Measurements from ENCODE around the gene HOXC10.

Gene HOXC10

DNA sequence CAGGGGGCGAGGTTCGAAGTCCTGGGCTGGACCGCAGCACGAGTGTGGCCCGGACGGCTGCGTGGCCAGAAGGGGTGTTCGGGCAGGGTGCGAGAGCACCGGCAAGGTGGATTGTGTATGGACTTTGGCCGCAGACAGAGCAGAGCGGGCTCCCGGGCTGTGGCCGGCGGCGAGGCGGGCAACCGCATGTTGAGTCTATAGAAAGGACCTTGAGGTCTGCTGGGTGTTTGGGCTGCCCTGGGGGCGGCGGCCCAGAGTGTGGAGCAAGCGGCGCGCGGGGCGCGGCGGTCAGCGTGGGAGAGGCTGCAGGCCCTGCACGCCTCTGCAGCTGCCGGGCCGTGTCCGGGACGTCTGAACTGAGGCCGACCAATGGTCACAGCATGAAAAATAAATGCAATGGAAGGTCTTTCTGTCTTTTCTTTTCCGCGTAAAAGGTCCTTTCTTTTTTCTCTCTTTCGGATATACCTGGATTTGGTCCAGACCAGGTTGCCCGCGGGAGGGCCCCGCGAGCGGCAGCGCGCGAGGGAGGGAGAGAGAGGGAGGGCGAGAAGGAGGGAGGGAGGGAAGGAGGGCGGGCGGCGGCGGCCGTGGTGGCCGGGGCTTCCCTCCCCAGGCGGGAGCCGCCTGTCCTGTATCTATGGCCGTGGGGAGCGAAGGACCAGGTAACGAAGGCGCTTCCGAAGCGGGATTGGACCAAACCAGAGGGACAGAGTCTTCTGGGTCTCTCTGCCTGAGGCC is 9.5 kb downstream of the HOXC10 start:
- in situ Hi-C loops (cut with HindIII; ENCODE audit: low pct_ligation_motif_present, low sequenced_read_pairs) = no loop called here
- TF ChIP-seq CTCF (IDR thresholded peaks at IDR 0.05; ENCODE audit: low read depth, low read length, missing control alignments) = no peak
- Histone ChIP-seq H3K27ac (no peak overlapping the region), H3K36me3 (replicated peaks) (no peaks in the 10 kb centered on the region), H3K27me3 (replicated peaks) (peaks cover 94% of the 10 kb centered on the region), H3K4me3 (ENCODE audit: low read depth, low read length) (no peak overlapping the region)
- DNase-seq = no peak

GRCh38 chr12:53995002-53995377 is 10.0 kb downstream of the HOXC10 start:
- TF ChIP-seq CTCF (IDR thresholded peaks at IDR 0.05; ENCODE audit: low read depth, low read length, missing control alignments) = no peak
- no peaks in the 10 kb centered on the region for H3K36me3 ChIP-seq (replicated peaks)
- H3K27me3 ChIP-seq (replicated peaks) = peaks cover 94% of the 10 kb centered on the region
- in situ Hi-C loops (cut with HindIII; ENCODE audit: low pct_ligation_motif_present, low sequenced_read_pairs) = no loop called here
- no peak overlapping the region for H3K27ac ChIP-seq
- no peak for DNase-seq
- H3K4me3 ChIP-seq (ENCODE audit: low read depth, low read length) = no peak overlapping the region

GRCh38 chr12:53995378-53996239 is 10.7 kb downstream of the HOXC10 start:
- H3K27me3 ChIP-seq (replicated peaks) = peaks cover 94% of the 10 kb centered on the region
- peak overlapping the region; percentile 22 for H3K4me3 ChIP-seq (ENCODE audit: low read depth, low read length)
- H3K36me3 ChIP-seq (replicated peaks) = no peaks in the 10 kb centered on the region
- no peak for DNase-seq
- in situ Hi-C loops (cut with HindIII; ENCODE audit: low pct_ligation_motif_present, low sequenced_read_pairs) = no loop called here
- no peak for TF ChIP-seq CTCF (IDR thresholded peaks at IDR 0.05; ENCODE audit: low read depth, low read length, missing control alignments)
- H3K27ac ChIP-seq = no peak overlapping the region

DNA sequence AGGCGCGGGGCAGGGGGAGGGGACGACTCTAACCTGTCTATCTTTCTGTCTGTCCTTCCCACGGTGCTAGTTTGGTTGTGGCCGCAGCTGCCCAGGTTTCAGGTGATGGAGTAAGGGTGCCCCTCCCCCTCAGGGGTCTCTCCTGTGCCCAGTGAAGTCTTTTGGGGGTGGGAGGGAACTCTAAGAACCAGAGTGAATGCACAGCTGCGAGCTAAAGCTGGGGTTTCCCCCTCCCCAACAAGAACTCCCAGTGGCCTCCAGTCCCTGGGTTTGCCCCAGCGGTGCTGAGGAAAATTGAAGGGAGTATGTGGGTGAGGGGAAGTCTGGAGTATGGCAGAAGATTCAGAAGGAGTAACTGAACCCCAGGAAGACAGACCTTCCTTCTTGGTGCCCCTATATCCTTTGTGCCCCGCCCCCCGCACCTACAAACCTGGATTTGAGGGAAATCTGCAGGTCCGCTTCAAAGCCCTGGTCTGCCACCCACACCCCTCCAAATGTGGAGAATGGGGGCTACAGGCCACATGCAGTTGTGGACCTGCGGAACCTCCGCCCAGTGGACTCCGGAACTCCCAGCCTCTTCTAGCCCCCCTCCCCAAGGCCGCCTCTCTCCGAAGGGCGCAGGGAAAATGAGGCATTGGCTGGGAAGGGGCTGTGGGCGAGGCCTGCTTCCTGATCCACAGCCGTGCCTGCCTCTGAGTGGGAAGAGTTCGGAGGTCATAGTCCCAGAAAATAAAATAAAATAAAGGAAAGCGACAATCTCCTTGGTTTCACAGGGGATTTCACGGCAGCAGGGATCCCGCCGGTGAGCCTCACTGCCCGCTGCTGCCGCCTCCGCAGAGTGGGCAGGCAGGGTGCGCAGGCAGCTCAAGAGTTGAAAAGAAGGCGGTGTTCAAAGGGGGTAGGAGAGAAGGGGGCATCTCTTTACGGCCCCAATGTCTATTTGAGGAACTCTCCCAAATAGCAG is 11.6 kb downstream of the HOXC10 start:
- Histone ChIP-seq H3K27ac (no peak overlapping the region), H3K4me3 (ENCODE audit: low read depth, low read length) (no peak overlapping the region), H3K36me3 (replicated peaks) (no peaks in the 10 kb centered on the region), H3K27me3 (replicated peaks) (peaks cover 94% of the 10 kb centered on the region)
- in situ Hi-C loops (cut with HindIII; ENCODE audit: low pct_ligation_motif_present, low sequenced_read_pairs) = no loop called here
- no peak for TF ChIP-seq CTCF (IDR thresholded peaks at IDR 0.05; ENCODE audit: low read depth, low read length, missing control alignments)
- DNase-seq = no peak

GRCh38 chr12:53997204-53998109 is 12.5 kb downstream of the HOXC10 start:
- no peak overlapping the region for H3K27ac ChIP-seq
- H3K36me3 ChIP-seq (replicated peaks) = no peaks in the 10 kb centered on the region
- no peak for TF ChIP-seq CTCF (IDR thresholded peaks at IDR 0.05; ENCODE audit: low read depth, low read length, missing control alignments)
- peaks cover 94% of the 10 kb centered on the region for H3K27me3 ChIP-seq (replicated peaks)
- in situ Hi-C loops (cut with HindIII; ENCODE audit: low pct_ligation_motif_present, low sequenced_read_pairs) = no loop called here
- DNase-seq = no peak
- H3K4me3 ChIP-seq (ENCODE audit: low read depth, low read length) = no peak overlapping the region
